Stimulated activated CD4-positive, alpha-beta T cell treated with anti-CD3 and anti-CD28 coated beads, Interleukin-4, amount 100 ng/mL, for 1 hour (primary cell): ENCODE measurements around the gene INS.
"Not testable (repeated sequence)": the region's sequence is repeated elsewhere in the genome, so short reads cannot be mapped to it uniquely, and the experiment has no call there.

Experiments used
- DNase-seq: peaks from one replicate; pipeline ENCODE4 v3.0.0-alpha.2; 2020

INS gene

DNA sequence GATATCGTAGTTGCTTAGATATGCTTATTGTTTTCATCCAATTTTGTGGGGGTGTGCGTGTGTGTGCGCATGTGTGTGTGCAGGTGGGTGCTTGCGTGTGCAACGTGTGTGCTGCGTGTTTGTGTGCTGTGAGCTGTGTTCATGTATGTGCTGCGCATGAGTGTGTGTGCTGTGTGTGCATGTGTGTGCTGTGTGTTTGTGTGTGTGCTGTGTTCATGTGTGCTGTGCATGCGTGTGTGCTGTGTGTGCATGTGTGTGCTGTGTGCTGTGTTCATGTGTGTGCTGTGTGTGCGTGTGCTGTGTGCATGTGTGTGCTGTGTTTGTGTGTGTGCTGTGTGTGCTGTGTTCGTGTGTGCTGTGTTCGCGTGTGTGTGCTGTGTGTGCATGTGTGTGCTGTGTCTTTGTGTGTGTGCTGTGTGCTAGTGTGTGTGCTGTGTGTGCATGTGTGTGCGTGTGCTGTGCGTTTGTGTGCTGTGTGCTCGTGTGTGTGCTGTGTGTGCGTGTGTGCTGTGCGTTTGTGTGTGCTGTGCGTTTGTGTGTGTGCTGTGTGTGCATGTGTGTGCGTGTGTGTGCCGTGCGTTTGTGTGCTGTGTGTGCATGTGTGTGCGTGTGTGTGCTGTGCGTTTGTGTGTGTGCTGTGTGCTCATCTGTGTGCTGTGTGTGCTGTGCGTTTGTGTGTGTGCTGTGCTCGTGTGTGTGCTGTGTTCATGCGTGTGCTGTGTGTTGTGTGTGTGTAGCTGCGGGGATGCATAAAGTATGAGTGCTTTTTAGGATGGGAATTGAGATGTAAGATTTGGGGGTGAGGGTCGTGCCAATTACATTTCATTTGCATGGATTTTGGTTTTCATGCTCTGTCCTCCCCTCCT is 29.4 kb downstream of the INS start:
- DNase-seq: no peak

DNA sequence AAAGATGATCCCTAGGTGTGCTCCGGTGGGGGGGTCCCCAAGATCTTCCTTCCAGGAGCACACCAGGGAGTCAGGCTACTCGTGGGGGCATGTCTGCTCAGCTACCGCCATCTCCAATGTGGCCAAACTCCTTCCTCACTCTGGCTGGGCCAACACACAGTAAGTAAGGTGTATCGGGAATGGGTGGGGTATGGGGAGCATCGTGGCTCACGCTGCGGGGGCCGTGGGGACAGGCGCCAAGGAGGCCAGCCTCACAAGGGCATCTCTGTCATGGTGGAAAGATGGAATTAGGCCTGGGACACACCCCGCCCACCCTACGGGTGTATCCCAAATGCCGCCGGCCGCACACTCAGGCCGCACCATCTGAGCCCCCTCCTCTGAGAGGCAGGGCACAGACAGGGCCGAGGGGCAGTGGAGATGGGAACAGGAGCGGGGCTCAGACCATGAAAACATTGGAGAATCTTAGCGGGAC is 30.1 kb downstream of the INS start:
- no peak for DNase-seq

GRCh38 chr11:2129699-2130366 is 31.2 kb downstream of the INS start:
- no peak for DNase-seq

DNA sequence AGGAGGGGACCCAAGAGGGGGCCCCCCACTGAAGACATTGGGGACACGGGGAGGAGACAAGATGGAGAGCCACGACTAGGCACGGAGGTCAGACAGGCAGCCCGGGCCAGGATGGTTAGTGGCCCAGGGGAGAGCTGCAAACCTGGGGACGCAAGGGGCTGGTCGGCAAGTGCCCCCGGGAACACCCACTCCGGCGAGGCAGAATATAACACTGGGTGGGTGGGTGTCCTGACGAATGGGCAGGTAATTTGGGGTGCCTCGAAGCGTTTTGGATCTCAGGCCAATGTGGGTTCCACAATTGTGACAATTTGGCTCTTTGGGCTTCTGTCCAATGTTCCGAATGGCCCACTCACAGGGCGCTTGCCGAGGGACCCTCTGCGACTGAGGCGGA is 31.7 kb downstream of the INS start:
- DNase-seq: no peak

DNA sequence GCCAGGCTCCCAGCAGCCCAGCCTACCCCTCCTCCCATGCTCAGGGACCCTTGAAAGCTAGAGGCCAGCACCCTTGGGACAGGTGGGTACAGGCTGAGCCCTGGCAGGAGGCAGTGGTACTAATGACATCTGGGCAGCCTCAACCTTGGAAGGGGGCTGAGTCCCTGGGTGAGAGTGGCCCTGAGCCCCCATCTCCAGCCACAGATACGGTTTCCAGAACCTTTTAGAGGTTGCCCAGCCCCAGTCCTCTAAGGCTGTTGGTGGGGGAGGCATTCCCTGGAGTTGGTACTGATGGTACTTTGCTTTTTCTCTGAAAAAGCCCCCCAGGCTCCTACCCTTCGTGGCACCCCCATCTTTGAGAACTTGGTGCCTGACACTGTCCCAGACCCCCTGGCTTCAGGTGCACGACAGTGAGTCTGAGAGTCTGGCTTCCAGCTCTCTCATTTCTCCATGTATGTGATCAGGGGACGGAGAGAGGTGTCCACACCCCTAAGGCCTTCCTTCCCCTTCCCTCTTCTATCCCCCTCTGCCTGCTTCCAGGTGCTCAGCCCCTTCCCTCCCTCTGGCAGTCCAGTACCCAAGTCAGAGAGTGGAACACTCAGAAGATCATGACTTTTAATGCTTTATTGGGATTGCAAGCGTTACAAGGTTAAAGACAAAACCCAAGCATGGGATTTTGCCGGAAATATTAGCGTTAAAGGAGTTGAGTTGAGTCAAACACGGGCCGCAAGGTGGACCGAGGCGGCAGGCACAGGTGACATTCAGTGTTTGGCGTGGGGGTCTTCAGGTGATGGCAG is 32.3 kb downstream of the INS start:
- no peak for DNase-seq

- DNase-seq: no peak
Measured at GRCh38 chr11:2128130-2128510, 32.9 kb downstream of the INS start.

DNA sequence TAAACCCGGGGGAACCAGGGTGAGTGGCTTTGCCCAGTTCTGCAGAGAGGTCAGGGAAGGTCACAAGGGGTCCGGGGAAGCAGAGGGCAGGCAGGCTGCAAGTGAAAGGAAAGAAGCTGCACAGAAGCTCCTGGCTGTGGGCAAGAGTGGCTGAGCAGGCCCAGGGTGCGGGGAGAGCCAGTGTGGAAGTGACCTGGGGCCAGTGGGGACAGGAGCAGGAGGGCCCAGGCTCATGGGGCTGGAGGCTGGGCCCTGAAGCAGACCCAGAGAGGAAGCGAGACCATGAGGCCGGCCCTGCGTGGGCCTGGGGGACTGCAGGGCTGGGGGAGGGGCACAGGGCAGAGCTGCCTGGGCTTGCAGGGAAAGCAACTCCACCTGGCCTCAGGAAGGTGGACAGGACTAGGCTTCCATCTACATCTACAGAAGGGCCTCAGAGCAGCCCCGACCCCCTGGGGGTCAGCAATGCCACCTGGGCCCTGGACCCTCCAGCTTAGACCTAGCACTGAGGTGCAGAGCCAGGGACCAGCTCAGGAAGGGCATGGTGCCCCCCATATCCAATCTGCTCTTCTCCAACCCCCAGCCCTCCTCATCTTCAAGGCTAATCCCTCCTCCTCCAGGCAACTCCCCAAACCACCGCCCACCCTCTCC is 33.4 kb downstream of the INS start:
- DNase-seq: no peak

DNA sequence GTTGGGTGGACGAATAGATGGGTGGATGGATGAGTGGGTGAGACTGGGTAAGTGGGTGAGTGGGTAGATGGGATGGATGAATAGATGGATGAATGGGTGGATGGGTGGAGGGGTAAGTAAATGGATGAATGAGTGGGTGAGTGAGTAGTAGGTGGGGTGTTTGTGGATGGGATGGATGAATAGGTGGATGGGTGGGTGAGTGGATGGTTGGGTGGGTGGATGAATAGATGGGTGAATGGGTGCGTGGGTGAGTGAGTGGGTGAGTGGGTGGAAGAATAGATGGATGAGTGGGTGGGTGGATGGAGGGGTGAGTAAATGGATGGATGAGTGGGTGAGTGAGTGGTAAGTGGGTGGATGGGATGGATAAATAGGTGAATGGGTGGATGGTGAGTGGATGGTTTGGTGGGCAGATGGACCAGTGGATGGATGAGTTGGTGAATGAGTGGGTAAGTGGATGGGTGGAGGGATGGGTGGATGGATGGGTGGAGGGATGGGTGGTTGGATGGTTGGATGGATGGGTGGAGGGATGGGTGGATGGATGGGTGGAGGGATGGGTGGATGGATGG is 34.4 kb downstream of the INS start:
- DNase-seq: no peak

GRCh38 chr11:2124736-2125484 is 36.1 kb downstream of the INS start:
- DNase-seq: not testable (repeated sequence)

DNA sequence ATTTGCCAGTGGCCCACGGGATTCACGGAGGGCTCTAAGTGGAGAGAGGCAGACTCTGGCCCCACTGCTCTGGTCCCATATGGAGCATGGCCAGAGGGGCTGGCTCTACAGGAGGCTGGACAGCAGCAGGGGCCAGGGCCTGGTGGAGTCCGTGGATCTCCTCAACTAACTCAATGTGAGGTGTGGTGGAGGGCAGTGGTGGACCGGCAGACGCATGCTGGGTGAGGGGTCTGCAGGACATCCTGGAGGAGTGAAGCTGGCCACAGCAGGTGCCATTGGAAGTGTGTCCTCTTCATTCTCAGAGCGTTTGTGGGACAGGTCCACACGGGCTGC is 37.4 kb downstream of the INS start:
- no peak for DNase-seq

DNA sequence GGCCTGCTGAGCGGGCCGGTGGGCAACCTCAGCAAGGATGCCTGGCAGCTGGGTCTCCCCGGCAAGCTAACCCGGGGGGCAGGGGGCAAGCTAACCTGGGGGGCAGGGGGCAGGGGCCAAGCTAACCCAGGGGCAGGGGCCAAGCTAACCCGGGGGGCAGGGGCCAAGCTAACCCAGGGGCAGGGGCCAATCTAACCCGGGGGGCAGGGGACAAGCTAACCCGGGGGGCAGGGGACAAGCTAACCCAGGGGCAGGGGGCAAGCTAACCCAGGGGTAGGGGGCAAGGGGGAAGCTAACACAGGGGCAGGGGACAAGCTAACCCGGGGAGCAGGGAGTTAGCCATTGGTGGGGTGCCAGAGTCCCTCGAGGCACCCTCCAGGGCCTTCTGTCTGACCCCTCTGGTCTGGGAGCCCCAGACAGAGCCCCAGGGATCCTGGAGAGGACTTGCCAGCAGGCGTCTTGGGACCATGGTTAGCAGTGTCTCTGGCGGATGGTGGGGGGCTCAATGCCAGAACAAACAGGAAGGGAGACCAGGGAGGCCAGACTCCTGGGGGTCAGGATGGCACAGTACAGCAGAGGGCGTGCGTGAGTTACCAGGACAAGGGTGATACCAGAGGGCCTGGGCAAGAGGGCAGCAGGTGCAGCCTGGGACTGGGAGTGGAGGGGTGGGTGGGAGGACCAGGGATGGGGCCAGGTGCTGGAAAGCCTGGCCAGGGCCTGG is 37.9 kb downstream of the INS start:
- no peak for DNase-seq

- DNase-seq: no peak
Measured at GRCh38 chr11:2122222-2122906, 38.6 kb downstream of the INS start.

GRCh38 chr11:2121227-2122130 is 39.5 kb downstream of the INS start:
- DNase-seq: no peak

DNA sequence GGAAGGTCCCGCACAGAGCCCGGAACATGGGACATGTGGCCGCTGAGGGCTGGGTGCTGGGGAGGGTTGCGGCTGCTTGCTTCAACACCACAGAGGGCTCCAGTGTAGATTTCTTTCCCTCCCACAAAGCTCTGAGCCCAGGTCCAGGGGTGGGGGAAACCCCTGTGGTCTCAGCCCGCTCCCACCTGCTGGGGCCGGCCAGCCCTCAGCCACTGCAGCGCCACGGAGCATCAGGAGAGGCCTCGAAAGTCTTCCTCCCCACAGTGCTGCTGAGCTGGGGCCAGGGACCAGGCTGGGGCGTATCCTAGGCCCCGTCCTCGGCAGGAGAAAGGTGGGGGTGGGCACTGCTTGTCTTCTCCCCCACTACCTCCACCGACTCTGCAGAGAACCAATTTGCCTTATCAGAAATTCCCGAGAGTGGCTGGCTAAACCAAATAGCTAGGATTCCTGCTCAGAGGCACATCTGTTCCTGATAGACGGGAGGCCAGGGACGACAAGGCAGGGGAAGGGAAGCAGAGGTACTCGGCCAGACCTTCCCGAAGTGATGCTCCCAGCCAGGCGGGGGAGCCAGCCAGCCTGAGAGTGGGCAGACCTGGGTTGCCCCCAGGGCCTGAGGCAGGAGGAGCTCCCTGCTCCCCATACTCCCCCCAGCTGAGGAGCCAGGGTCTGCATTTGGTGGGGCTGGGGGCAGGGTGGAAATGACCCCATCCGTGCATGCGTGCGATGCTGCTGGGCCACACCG is 40.5 kb downstream of the INS start:
- DNase-seq: no peak

DNA sequence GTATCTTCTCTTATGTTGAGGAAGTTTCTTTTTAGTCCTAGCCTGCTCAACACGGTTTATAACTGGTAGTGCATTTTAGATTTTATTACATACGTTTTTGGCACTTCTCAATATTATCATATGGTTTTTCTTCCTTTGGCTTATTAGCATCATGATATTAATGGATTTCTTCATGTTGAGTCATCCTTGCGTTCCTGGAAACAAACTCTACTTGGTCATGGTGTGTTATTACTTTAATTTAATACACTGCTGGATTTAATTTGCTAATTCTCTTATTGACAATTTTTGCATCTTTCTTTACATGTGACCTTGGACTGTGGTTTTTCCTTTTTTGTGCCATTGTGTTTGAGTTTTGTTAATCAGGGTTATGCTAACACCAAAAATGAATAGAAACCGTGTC is 42.3 kb downstream of the INS start:
- no peak for DNase-seq

GRCh38 chr11:2116680-2117079 is 44.3 kb downstream of the INS start:
- DNase-seq: no peak

GRCh38 chr11:2115308-2115707 is 45.7 kb downstream of the INS start:
- DNase-seq: no peak

DNA sequence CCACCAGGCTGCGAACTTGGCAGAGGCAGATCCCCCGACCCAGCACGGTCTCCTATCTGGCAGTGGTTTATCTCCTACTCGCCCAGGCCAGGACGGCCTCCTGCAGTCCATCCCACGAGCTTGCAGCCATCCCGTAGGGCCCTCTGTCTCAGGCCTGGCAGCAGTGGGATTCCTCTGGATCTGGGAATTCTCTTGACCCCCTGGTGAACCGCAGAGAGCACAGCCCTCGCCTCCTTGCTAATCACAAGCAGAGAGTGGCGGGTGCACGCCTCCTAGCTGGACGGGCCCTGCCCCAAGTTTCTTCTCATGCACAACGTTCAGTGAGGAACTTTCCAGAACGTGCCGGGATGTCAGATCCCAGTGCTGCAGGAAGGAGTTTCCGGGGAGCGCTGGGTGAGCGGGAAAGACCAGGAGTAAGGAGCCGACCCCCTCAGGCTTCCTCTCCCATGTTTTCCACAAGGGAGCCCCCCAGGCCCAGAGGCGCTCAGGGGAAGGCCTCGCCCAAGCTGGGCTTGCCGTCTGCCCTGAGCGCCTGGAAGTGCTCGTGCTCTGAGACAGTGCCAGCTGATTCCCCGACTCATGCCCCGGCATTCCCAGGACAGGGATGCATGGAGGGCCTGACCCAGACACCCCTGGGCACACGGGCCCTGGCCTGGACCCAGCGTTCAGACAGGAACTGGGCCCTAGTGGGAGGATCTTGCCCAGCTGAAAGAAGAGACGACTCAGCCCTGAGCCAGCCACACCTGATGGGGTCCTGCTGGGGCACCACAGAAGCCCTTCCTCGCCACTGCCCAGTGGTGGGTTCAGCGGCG is 46.4 kb downstream of the INS start:
- DNase-seq: no peak
